Neutrophil (primary cell): ENCODE results near the gene LRBA.

Experiments used
- H3K27ac ChIP-seq: fragments of 200-600 bp; sonication (generic); 2 replicates; pipeline ENCODE4 v1.5.1; 2016; ENCODE audit warnings: mild to moderate bottlenecking, moderate library complexity
- H3K27me3 ChIP-seq: fragments of 200-600 bp; sonication (generic); 2 replicates; pipeline ENCODE4 v1.6.0; 2016; ENCODE audit warnings: mild to moderate bottlenecking
- H3K36me3 ChIP-seq: fragments of 200-600 bp; sonication (generic); 2 replicates; pipeline ENCODE4 v1.5.1; 2017
- H3K4me1 ChIP-seq, 2 experiments: fragments of 200-600 bp in 1 of 2; sonication (generic) in 1 of 2; 1 replicate in 1 of 2; 2 replicates in 1 of 2; pipeline versions ENCODE4 v1.5.1 to v1.6.1; 2013 to 2016; ENCODE audit warnings: low read depth in 1 of 2, low read length in 1 of 2, mild to moderate bottlenecking in 1 of 2, moderate library complexity in 1 of 2; ENCODE audit not compliant: control insufficient read depth in 1 of 2, insufficient read depth in 1 of 2
- H3K4me3 ChIP-seq, 2 experiments: fragments of 200-600 bp in 1 of 2; sonication (generic) in 1 of 2; 1 replicate in 1 of 2; 2 replicates in 1 of 2; pipeline ENCODE4 v1.5.1; 2013 to 2016; ENCODE audit warnings: low read depth in 1 of 2, low read length in 1 of 2, mild to moderate bottlenecking in 1 of 2, moderate library complexity in 1 of 2
- H3K9me3 ChIP-seq: fragments of 200-600 bp; sonication (generic); 2 replicates; pipeline ENCODE4 v1.5.1; 2016
- TF ChIP-seq, protein P1 (sequence below): fragments of 200-600 bp; sonication (generic); IDR thresholded peaks from 2 replicates; pipeline ENCODE4 v1.5.1; 2016; ENCODE audit warnings: antibody characterized with exemption

LRBA gene

DNA sequence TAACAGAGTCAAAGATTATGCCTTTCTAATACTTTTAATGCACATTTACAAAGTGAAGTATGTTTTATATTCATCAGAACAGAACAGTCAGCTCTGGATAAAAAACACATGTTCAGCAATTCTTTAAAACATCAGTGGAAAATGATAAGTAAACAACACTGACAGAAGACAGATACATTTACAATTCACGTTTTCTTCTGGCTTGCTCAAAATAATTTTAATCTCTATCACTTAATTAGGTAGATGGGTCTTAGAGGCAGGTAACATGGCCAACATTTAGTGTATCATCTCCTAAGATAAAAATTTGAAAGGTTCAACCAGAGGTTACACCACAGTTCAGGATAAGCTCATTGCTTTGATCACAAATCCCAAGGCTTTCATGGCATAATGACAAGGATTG is 589.9 kb downstream of the LRBA start:
- H3K4me1 ChIP-seq = no peaks in the 10 kb centered on the region
- H3K27ac ChIP-seq = no peak overlapping the region
- no peaks in the 10 kb centered on the region for H3K9me3 ChIP-seq
- H3K36me3 ChIP-seq = no peaks in the 10 kb centered on the region
- TF ChIP-seq, protein P1, sequence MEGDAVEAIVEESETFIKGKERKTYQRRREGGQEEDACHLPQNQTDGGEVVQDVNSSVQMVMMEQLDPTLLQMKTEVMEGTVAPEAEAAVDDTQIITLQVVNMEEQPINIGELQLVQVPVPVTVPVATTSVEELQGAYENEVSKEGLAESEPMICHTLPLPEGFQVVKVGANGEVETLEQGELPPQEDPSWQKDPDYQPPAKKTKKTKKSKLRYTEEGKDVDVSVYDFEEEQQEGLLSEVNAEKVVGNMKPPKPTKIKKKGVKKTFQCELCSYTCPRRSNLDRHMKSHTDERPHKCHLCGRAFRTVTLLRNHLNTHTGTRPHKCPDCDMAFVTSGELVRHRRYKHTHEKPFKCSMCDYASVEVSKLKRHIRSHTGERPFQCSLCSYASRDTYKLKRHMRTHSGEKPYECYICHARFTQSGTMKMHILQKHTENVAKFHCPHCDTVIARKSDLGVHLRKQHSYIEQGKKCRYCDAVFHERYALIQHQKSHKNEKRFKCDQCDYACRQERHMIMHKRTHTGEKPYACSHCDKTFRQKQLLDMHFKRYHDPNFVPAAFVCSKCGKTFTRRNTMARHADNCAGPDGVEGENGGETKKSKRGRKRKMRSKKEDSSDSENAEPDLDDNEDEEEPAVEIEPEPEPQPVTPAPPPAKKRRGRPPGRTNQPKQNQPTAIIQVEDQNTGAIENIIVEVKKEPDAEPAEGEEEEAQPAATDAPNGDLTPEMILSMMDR = no peak
- H3K4me3 ChIP-seq = no peak overlapping the region
- no peaks in the 10 kb centered on the region for H3K27me3 ChIP-seq

DNA sequence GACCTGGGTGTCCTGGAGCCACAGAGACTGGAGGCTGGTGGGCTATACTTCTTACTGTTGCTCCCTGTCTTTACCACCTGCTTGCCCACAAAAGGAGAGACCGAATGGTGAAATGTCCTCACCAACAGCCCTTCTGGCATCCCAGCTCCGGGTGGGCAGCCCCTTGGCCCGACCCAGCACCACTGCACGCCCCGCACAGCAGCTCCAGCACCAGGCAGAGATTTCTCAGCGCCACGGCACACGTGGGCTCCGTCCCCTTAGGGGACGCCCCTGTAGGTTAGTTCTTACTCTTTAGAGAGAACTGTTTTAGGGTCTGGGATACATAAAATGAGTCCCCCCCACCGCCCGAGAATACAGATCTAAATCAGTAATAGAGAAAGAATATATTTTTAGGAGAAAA is 591.6 kb downstream of the LRBA start:
- H3K9me3 ChIP-seq = no peaks in the 10 kb centered on the region
- no peak overlapping the region for H3K27ac ChIP-seq
- H3K27me3 ChIP-seq = no peaks in the 10 kb centered on the region
- no peaks in the 10 kb centered on the region for H3K4me1 ChIP-seq
- no peaks in the 10 kb centered on the region for H3K36me3 ChIP-seq
- TF ChIP-seq, protein P1 = no peak
- no peak overlapping the region for H3K4me3 ChIP-seq

DNA sequence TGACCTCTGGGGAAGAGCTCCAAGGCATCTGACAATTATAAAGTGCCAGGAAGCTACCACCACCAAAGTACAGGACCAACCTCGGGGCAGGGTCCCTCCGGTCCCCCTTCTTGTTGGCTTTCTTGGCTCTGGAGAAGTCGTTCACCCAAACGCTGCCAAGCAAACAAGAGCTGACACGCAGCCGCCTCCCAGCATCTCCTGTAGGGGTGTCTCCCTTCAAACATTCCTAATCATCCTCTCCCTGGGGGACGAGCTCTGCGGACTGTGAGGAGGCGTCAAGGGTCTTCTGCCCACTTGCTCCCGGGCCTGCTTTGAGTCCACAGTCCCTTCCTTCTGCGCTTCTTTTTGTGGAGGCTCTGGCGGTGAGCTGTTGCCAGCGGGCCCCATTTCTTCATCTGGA is 592.0 kb downstream of the LRBA start:
- no peaks in the 10 kb centered on the region for H3K4me1 ChIP-seq
- no peaks in the 10 kb centered on the region for H3K27me3 ChIP-seq
- no peak overlapping the region for H3K4me3 ChIP-seq
- TF ChIP-seq, protein P1 = no peak
- H3K9me3 ChIP-seq = no peaks in the 10 kb centered on the region
- H3K36me3 ChIP-seq = no peaks in the 10 kb centered on the region
- H3K27ac ChIP-seq = no peak overlapping the region

DNA sequence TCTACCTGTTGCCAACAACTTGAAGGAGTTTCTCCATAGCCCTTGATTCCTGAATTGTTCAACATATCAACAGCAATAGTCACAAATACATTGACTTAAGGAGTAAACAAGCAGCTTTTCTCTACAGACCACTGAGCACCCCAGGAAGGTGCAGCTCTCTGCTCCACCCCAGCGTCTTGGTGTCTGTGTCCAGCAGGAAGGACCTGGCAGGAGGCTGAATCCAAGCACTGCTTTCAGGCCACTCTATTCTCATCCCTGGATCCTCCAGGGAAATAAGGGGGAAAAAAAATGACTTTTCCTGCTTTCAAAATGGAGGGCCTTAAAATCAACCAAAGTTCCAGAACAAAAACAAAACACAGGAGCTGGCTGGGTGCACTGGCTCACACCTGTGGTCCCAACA is 593.5 kb downstream of the LRBA start:
- H3K4me1 ChIP-seq = no peaks in the 10 kb centered on the region
- H3K4me3 ChIP-seq = no peak overlapping the region
- no peaks in the 10 kb centered on the region for H3K27me3 ChIP-seq
- no peaks in the 10 kb centered on the region for H3K36me3 ChIP-seq
- H3K9me3 ChIP-seq = no peaks in the 10 kb centered on the region
- TF ChIP-seq, protein P1 = no peak
- no peak overlapping the region for H3K27ac ChIP-seq

DNA sequence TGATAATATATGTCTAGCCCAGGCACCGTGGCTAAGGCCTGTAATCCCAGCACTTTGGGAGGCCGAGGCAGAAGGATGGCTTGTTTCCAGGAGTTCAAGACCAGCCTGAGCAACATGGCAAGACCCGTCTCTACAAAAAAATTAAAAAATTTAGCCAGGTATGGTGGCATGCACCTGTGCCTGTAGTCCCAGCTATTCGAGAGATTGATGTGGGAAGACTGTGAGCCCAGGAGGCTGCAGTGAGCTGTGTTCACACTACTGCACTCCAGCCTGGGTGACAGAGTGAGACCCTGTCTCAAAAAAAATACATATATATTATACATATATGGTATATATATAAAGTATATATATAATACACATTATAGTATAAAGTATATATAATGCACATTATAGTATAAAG is 595.1 kb downstream of the LRBA start:
- Histone ChIP-seq H3K4me1 (no peaks in the 10 kb centered on the region), H3K9me3 (no peaks in the 10 kb centered on the region), H3K4me3 (no peak overlapping the region), H3K27me3 (no peaks in the 10 kb centered on the region), H3K27ac (no peak overlapping the region), H3K36me3 (no peaks in the 10 kb centered on the region)
- TF ChIP-seq, protein P1 = no peak
